DND-41 (cell line): Measurements from ENCODE around the gene GTPBP6.
"Not testable (repeated sequence)": the region's sequence is repeated elsewhere in the genome, so short reads cannot be mapped to it uniquely, and the experiment has no call there.

Experiments used
- ATAC-seq: fragments of 200-7000 bp; cut with Tn5 transposase; 3 replicates; pipeline ENCODE4 v1.9.1; 2021; ENCODE audit warnings: low read depth; ENCODE audit not compliant: insufficient read depth
- DNase-seq: peaks from one replicate; pipeline ENCODE4 v3.0.0-alpha.2; 2020
- H2AFZ ChIP-seq: 2 replicates; pipeline ENCODE4 v1.6.0; 2012; ENCODE audit warnings: low read depth, low read length
- H3K27ac ChIP-seq: 2 replicates; pipeline ENCODE4 v1.5.1; 2012; ENCODE audit warnings: low read length, inconsistent platforms
- H3K27me3 ChIP-seq: fragments of 200-600 bp; sonication (generic); 2 replicates; pipeline ENCODE4 v1.6.0; 2012; ENCODE audit warnings: low read length, mild to moderate bottlenecking, inconsistent platforms; ENCODE audit not compliant: insufficient read depth, poor library complexity
- H3K36me3 ChIP-seq: 2 replicates; pipeline ENCODE4 v1.5.1; 2012; ENCODE audit warnings: low read length, inconsistent platforms; ENCODE audit not compliant: insufficient read depth
- H3K4me1 ChIP-seq: 2 replicates; pipeline ENCODE4 v1.5.1; 2012; ENCODE audit warnings: mild to moderate bottlenecking, low read length; ENCODE audit not compliant: insufficient read depth
- H3K4me2 ChIP-seq: 2 replicates; pipeline ENCODE4 v1.6.0; 2012; ENCODE audit warnings: mild to moderate bottlenecking, moderate library complexity, low read length, inconsistent platforms; ENCODE audit not compliant: insufficient read depth
- H3K4me3 ChIP-seq, 2 experiments: fragments of 200-600 bp in 1 of 2; shearing (Covaris generic) in 1 of 2; 2 replicates each; pipeline ENCODE4 v1.5.1; 2012 to 2016; ENCODE audit warnings: inconsistent platforms in 2 of 2, low read length in 2 of 2, mild to moderate bottlenecking in 2 of 2, low read depth in 1 of 2, moderate library complexity in 1 of 2
- H3K79me2 ChIP-seq: 2 replicates; pipeline ENCODE4 v1.6.0; 2012; ENCODE audit warnings: low read length, inconsistent platforms; ENCODE audit not compliant: insufficient read depth
- H3K9ac ChIP-seq: 2 replicates; pipeline ENCODE4 v1.6.0; 2012; ENCODE audit warnings: low read depth, mild to moderate bottlenecking, inconsistent platforms, low read length, moderate library complexity
- H3K9me3 ChIP-seq: 2 replicates; pipeline ENCODE4 v1.5.1; 2012; ENCODE audit warnings: low read length, moderate library complexity, mild to moderate bottlenecking, inconsistent platforms; ENCODE audit not compliant: insufficient read depth, severe bottlenecking
- H4K20me1 ChIP-seq: 2 replicates; pipeline ENCODE4 v1.6.0; 2012; ENCODE audit warnings: low read length; ENCODE audit not compliant: insufficient read depth
- EZH2 ChIP-seq: IDR thresholded peaks from 3 replicates; pipeline ENCODE4 v1.6.1; 2012; ENCODE audit warnings: borderline replicate concordance, low read depth, mild to moderate bottlenecking, moderate library complexity, low read length, inconsistent platforms; ENCODE audit not compliant: severe bottlenecking
- TF ChIP-seq, protein P1 (sequence below): IDR thresholded peaks from 2 replicates; pipeline ENCODE4 v1.5.1; 2012; ENCODE audit warnings: borderline replicate concordance, low read length, moderate library complexity, mild to moderate bottlenecking; ENCODE audit not compliant: poor library complexity, severe bottlenecking; ENCODE audit errors: extremely low read depth

The GTPBP6 gene

DNA sequence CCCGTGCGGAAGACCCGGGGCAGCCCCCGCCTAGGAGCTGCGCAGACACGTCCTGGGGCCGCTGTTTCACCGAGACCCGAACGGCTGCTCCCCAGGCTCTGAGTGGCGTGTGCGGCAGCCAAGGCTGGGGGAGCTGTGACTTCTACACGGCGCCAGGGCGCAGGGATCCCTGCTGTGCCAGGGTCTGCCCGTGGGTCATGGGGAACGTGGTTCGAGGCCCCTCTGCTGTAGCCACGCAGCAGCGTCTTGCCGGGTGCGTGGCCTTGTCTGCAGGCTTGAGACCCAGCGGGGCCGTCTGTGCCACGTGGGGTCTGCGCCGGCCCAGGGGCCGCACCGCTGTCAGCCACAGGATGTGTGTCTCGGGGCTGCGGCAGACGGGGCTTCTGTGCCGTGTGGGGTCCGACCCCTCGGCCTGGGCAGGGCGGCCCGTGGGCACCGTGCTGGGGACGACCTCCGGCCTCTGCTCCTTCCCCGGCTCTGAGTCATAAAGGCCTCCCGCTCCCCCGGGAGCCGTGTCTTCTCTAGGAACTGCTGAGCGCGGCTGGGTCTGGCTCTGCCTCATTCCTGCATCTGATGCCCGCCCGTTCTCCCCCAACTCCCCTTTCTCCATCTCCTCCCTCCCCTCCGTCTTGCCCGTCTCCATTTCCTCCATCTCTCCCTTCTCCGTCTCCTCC is 12.7 kb upstream of the GTPBP6 start:
- no peaks in the 10 kb centered on the region for H3K27me3 ChIP-seq
- no peaks in the 10 kb centered on the region for H3K9me3 ChIP-seq
- H3K4me1 ChIP-seq: no peaks in the 10 kb centered on the region
- ATAC-seq: peak; percentile 59
- no peaks in the 10 kb centered on the region for H3K79me2 ChIP-seq
- H3K27ac ChIP-seq: no peak overlapping the region
- H4K20me1 ChIP-seq: peaks cover 7% of the 10 kb centered on the region
- TF ChIP-seq, protein P1, sequence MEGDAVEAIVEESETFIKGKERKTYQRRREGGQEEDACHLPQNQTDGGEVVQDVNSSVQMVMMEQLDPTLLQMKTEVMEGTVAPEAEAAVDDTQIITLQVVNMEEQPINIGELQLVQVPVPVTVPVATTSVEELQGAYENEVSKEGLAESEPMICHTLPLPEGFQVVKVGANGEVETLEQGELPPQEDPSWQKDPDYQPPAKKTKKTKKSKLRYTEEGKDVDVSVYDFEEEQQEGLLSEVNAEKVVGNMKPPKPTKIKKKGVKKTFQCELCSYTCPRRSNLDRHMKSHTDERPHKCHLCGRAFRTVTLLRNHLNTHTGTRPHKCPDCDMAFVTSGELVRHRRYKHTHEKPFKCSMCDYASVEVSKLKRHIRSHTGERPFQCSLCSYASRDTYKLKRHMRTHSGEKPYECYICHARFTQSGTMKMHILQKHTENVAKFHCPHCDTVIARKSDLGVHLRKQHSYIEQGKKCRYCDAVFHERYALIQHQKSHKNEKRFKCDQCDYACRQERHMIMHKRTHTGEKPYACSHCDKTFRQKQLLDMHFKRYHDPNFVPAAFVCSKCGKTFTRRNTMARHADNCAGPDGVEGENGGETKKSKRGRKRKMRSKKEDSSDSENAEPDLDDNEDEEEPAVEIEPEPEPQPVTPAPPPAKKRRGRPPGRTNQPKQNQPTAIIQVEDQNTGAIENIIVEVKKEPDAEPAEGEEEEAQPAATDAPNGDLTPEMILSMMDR: no peak
- TF ChIP-seq EZH2: no peak
- no peak overlapping the region for H3K9ac ChIP-seq
- H3K4me3 ChIP-seq: no peak overlapping the region
- no peak overlapping the region for H3K4me2 ChIP-seq
- H2AFZ ChIP-seq: no peak overlapping the region
- DNase-seq: no peak
- H3K36me3 ChIP-seq: peaks cover 35% of the 10 kb centered on the region

GRCh38 chrX:330726-331150 is 12.1 kb upstream of the GTPBP6 start:
- no peaks in the 10 kb centered on the region for H3K4me1 ChIP-seq
- no peak for TF ChIP-seq EZH2
- TF ChIP-seq, protein P1: no peak
- no peak overlapping the region for H3K4me2 ChIP-seq
- H4K20me1 ChIP-seq: peaks cover 7% of the 10 kb centered on the region
- no peak overlapping the region for H3K27ac ChIP-seq
- H3K36me3 ChIP-seq: peaks cover 31% of the 10 kb centered on the region
- ATAC-seq (peak; percentile 13; the same call in 2 of the 3 replicates), DNase-seq (no peak)
- no peak overlapping the region for H2AFZ ChIP-seq
- H3K4me3 ChIP-seq: no peak overlapping the region
- H3K9me3 ChIP-seq: no peaks in the 10 kb centered on the region
- H3K27me3 ChIP-seq: no peaks in the 10 kb centered on the region
- H3K9ac ChIP-seq: no peak overlapping the region
- H3K79me2 ChIP-seq: no peaks in the 10 kb centered on the region

DNA sequence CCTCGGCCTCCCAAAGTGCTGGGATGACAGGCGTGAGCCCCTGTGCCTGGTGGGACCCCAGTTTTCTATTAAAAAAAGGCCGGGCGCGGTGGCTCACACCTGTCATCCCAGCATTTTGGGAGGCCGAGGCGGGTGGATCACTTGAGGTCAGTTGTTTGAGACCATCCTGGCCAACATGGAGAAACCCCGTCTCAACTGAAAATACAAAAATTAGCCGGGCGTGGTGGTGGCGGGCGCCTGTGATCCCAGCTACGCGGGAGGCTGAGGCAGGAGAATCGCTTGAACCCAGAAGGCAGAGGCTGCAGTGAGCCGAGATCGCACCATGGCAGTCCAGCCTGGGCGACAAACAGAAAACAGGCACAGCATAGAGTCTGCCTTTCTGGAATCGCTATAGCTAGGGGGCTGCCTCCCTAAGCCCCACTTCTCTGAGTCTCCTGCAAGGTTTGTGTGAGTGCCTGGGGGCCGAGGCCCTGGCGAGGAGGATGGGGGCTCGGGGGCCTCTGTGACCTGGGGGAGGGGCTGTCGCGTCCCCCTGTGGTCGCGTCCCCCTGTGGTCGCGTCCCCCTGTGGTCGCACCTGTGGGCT is 11.6 kb upstream of the GTPBP6 start:
- not testable (repeated sequence) for DNase-seq, H3K27me3 ChIP-seq, H4K20me1 ChIP-seq, H3K4me2 ChIP-seq, H3K9me3 ChIP-seq, H3K27ac ChIP-seq, H3K4me1 ChIP-seq, H2AFZ ChIP-seq, H3K79me2 ChIP-seq, H3K9ac ChIP-seq, H3K4me3 ChIP-seq
- peak; percentile 15 for ATAC-seq
- peaks cover 27% of the 10 kb centered on the region for H3K36me3 ChIP-seq

GRCh38 chrX:329291-329910 is 10.8 kb upstream of the GTPBP6 start:
- Histone ChIP-seq H4K20me1 (peaks cover 7% of the 10 kb centered on the region; the same call in 1 of the 2 replicates), H3K4me1 (no peaks in the 10 kb centered on the region), H3K79me2 (no peaks in the 10 kb centered on the region), H3K27me3 (no peaks in the 10 kb centered on the region), H2AFZ (no peak overlapping the region), H3K4me3 (no peak overlapping the region), H3K27ac (no peak overlapping the region), H3K36me3 (peaks cover 18% of the 10 kb centered on the region), H3K9me3 (no peaks in the 10 kb centered on the region), H3K9ac (no peak overlapping the region), H3K4me2 (no peak overlapping the region)
- DNase-seq (no peak), ATAC-seq (no peak)
- TF ChIP-seq, protein P1: no peak
- TF ChIP-seq EZH2: no peak
